Fibroblast of lung (primary cell): Measurements from ENCODE around the gene ZNF407. TPM values are rescaled to one million over a fixed set of nuclear protein-coding genes. Genes with fewer than 3 reads are reported as not detected.

Source experiments
- DNase-seq, 2 donors: peaks; one replicate each; pipeline versions ENCODE4 v3.0.0 to v3.0.0-alpha.2; 2010; ENCODE audit warnings: low read depth in 2 of 2
- H2AFZ ChIP-seq: 2 replicates; pipeline ENCODE4 v1.5.1; 2012; ENCODE audit warnings: low read length, control low read depth, inconsistent platforms
- H3K27ac ChIP-seq: 2 replicates; pipeline ENCODE4 v1.5.1; 2011; ENCODE audit warnings: low read length, control low read depth; ENCODE audit not compliant: insufficient read depth
- H3K27me3 ChIP-seq: 2 replicates; pipeline ENCODE4 v1.5.1; 2011; ENCODE audit warnings: mild to moderate bottlenecking, low read length; ENCODE audit not compliant: control insufficient read depth, insufficient read depth
- H3K36me3 ChIP-seq: 2 replicates; pipeline ENCODE4 v1.5.1; 2011; ENCODE audit warnings: low read length; ENCODE audit not compliant: control insufficient read depth, insufficient read depth
- H3K4me1 ChIP-seq: 2 replicates; pipeline ENCODE4 v1.5.1; 2011; ENCODE audit warnings: low read length; ENCODE audit not compliant: control insufficient read depth, insufficient read depth; ENCODE audit errors: extremely low read depth
- H3K4me2 ChIP-seq: 2 replicates; pipeline ENCODE4 v1.5.1; 2011; ENCODE audit warnings: low read length, control low read depth; ENCODE audit not compliant: insufficient read depth; ENCODE audit errors: extremely low read depth
- H3K4me3 ChIP-seq, 4 experiments: fragments of 200-600 bp in 1 of 4; sonication (generic) in 1 of 4; replicated peaks in 1 of 4; 2 replicates each; pipeline ENCODE4 v1.5.1; 2011 to 2016; ENCODE audit warnings: low read length in 4 of 4, low read depth in 3 of 4, mild to moderate bottlenecking in 3 of 4, control low read depth in 2 of 4, inconsistent platforms in 1 of 4, mixed read lengths in 1 of 4; ENCODE audit not compliant: insufficient read depth in 1 of 4; ENCODE audit errors: control extremely low read depth in 1 of 4
- H3K79me2 ChIP-seq: 2 replicates; pipeline ENCODE4 v1.5.1; 2012; ENCODE audit warnings: mild to moderate bottlenecking, low read length, inconsistent platforms; ENCODE audit not compliant: control insufficient read depth, insufficient read depth
- H3K9ac ChIP-seq: 2 replicates; pipeline ENCODE4 v1.5.1; 2011; ENCODE audit warnings: mild to moderate bottlenecking, low read length, control low read depth; ENCODE audit not compliant: insufficient read depth
- H3K9me3 ChIP-seq: 2 replicates; pipeline ENCODE4 v1.5.1; 2012; ENCODE audit warnings: low read depth, low read length; ENCODE audit not compliant: control insufficient read depth, insufficient read depth
- H4K20me1 ChIP-seq: 2 replicates; pipeline ENCODE4 v1.5.1; 2011; ENCODE audit warnings: low read length; ENCODE audit not compliant: control insufficient read depth, insufficient read depth; ENCODE audit errors: extremely low read depth
- EZH2 ChIP-seq: IDR thresholded peaks from 2 replicates; pipeline ENCODE4 v1.5.1; 2012; ENCODE audit warnings: low read length, control low read depth, mild to moderate bottlenecking; ENCODE audit errors: missing control alignments
- polyA plus RNA-seq, 2 donors: library from polyadenylated mRNA; depleted of rRNA in 1 of 2; stranded (reverse) in 1 of 2; unstranded in 1 of 2; fragments of >200 nt; gene quantifications; 2 replicates each; pipeline ENCODE4 v1.2.1, GENCODE V29; 2011 to 2012; ENCODE audit warnings: missing spikeins in 1 of 2
- total RNA-seq: library from RNA; depleted of rRNA; stranded (reverse); fragments of >200 nt; gene quantifications from 2 replicates; pipeline ENCODE4 v1.2.1, GENCODE V29; 2014
- TF ChIP-seq, protein P1 (sequence below), 2 donors: IDR thresholded peaks in 1 of 2; conservative IDR thresholded peaks in 1 of 2; 1 replicate in 1 of 2; 2 replicates in 1 of 2; pipeline ENCODE4 v1.5.1; 2011 to 2012; ENCODE audit warnings: low read length in 2 of 2, control low read depth in 1 of 2, inconsistent platforms in 1 of 2, low read depth in 1 of 2, mild to moderate bottlenecking in 1 of 2

Gene ZNF407
- total and polyA plus RNA-seq, 2 donors (not counting 1 experiment from before 2014, with no cell fraction given), result 5.1 to 12.6 TPM

DNA sequence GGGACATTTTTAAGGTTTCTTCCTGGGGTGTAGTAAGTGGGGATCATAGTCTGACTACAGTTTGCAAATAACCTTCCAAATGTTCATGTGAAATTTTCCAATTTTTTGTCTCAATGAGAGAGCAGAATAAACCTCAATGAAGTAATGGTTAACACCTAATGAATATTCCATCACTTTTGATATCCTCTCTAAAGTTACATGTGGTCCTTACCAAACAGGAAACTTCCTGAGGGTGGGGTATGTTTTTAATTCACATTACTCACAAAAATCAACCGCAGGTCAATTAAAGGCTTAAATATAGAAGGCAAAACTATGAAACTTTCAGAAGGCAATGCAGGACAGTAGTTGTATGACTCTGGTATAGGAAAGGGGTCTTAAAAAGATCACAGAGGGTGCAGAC lies 13.2 kb downstream of the ZNF407 start:
- Histone ChIP-seq H3K79me2 (peaks cover 3% of the 10 kb centered on the region), H4K20me1 (no peaks in the 10 kb centered on the region)

DNA sequence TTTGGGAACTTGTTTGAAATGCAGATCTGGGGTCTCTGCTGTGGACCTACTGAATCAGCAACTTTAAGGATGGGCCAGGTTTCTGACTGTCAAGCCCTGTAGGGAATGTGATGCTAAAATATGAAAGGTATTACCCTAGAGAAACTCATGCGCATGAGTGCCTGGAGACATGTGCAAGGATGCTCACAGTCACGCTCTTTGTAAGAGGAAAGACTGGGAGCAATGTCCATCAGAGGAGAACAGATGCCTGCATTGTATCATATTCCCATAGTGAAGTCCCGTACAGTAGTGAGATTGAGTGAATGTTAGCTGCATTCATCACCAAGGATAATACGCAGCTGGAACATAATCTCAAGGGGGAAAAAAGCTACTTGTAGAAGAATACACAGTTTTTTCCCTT lies 14.1 kb downstream of the ZNF407 start:
- Histone ChIP-seq H4K20me1 (no peaks in the 10 kb centered on the region), H3K27me3 (no peaks in the 10 kb centered on the region), H3K9ac (no peak overlapping the region), H3K27ac (no peak overlapping the region), H2AFZ (no peak overlapping the region), H3K4me3 (no peak overlapping the region), H3K9me3 (no peaks in the 10 kb centered on the region), H3K4me2 (no peak overlapping the region), H3K4me1 (no peaks in the 10 kb centered on the region), H3K79me2 (peaks cover 4% of the 10 kb centered on the region), H3K36me3 (no peaks in the 10 kb centered on the region)
- no peak for DNase-seq
- TF ChIP-seq EZH2, result no peak
- TF ChIP-seq, protein P1, sequence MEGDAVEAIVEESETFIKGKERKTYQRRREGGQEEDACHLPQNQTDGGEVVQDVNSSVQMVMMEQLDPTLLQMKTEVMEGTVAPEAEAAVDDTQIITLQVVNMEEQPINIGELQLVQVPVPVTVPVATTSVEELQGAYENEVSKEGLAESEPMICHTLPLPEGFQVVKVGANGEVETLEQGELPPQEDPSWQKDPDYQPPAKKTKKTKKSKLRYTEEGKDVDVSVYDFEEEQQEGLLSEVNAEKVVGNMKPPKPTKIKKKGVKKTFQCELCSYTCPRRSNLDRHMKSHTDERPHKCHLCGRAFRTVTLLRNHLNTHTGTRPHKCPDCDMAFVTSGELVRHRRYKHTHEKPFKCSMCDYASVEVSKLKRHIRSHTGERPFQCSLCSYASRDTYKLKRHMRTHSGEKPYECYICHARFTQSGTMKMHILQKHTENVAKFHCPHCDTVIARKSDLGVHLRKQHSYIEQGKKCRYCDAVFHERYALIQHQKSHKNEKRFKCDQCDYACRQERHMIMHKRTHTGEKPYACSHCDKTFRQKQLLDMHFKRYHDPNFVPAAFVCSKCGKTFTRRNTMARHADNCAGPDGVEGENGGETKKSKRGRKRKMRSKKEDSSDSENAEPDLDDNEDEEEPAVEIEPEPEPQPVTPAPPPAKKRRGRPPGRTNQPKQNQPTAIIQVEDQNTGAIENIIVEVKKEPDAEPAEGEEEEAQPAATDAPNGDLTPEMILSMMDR (conservative IDR thresholded peaks at IDR 0.05 in 1 of 2, IDR thresholded peaks at IDR 0.05 in 1 of 2; ENCODE audit: low read depth in 1 of 2, low read length in 2 of 2), result no peak

More for the DNA sequence above, 13.2 kb downstream of the ZNF407 start:
- Histone ChIP-seq H3K4me3 (no peak overlapping the region), H3K9me3 (no peaks in the 10 kb centered on the region), H3K36me3 (no peaks in the 10 kb centered on the region), H3K4me2 (no peak overlapping the region), H2AFZ (no peak overlapping the region), H3K27me3 (no peaks in the 10 kb centered on the region), H3K9ac (no peak overlapping the region), H3K27ac (no peak overlapping the region), H3K4me1 (no peaks in the 10 kb centered on the region)
- TF ChIP-seq, protein P1 (conservative IDR thresholded peaks at IDR 0.05 in 1 of 2, IDR thresholded peaks at IDR 0.05 in 1 of 2; ENCODE audit: low read depth in 1 of 2, low read length in 2 of 2), result no peak
- no peak for TF ChIP-seq EZH2
- DNase-seq, result no peak

DNA sequence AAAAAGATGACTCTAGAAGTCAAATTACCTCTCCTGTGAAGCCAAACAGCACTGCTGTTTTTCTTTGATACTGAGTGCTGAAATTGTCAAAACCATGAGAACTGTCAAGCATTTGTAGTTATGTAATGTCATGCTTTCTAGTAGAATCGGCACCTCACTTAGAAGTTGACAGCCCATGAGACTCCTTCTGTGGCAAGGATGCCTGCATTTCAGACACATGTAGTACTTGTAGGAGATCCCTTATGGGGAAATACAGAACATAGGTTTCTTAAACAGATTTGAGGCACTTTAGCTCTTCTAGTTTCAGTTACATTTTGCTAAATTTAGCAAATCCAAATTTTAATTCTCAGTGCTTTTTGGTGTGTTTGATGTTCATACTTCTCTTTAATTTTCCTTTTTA lies 15.7 kb downstream of the ZNF407 start:
- TF ChIP-seq, protein P1 (conservative IDR thresholded peaks at IDR 0.05 in 1 of 2, IDR thresholded peaks at IDR 0.05 in 1 of 2; ENCODE audit: low read depth in 1 of 2, low read length in 2 of 2), result no peak
- TF ChIP-seq EZH2, result no peak
- DNase-seq, result peak in 1 of 2 donors; percentile 27
- H3K9ac ChIP-seq, result no peak overlapping the region
- no peak overlapping the region for H2AFZ ChIP-seq
- no peak overlapping the region for H3K4me2 ChIP-seq
- peaks cover 5% of the 10 kb centered on the region for H3K79me2 ChIP-seq
- no peaks in the 10 kb centered on the region for H3K36me3 ChIP-seq
- H3K4me1 ChIP-seq, result no peaks in the 10 kb centered on the region
- no peaks in the 10 kb centered on the region for H3K9me3 ChIP-seq
- no peak overlapping the region for H3K27ac ChIP-seq
- peaks cover 2% of the 10 kb centered on the region for H4K20me1 ChIP-seq
- no peak overlapping the region for H3K4me3 ChIP-seq
- H3K27me3 ChIP-seq, result no peaks in the 10 kb centered on the region
